GM18858 (cell line): ENCODE measurements around the gene FBN1.

ENCODE experiments used
- ATAC-seq: cut with Tn5 transposase; IDR thresholded peaks from one replicate; pipeline ENCODE4 v1.9.1; 2021; ENCODE audit not compliant: unreplicated experiment

FBN1 gene

GRCh38 chr15:48522123-48522522, 123.4 kb downstream of the FBN1 start:
- ATAC-seq: no peak

- no peak for ATAC-seq
Observed at GRCh38 chr15:48520376-48521155, 124.9 kb downstream of the FBN1 start.

- no peak for ATAC-seq
Observed at GRCh38 chr15:48516121-48516520, 129.4 kb downstream of the FBN1 start.

GRCh38 chr15:48515500-48515899, 130.0 kb downstream of the FBN1 start:
- no peak for ATAC-seq

- no peak for ATAC-seq
Observed at GRCh38 chr15:48514103-48514816, 131.2 kb downstream of the FBN1 start.

GRCh38 chr15:48510976-48511375, 134.5 kb downstream of the FBN1 start:
- no peak for ATAC-seq

- peak; percentile 80 for ATAC-seq
Observed at GRCh38 chr15:48507416-48508065, 138.0 kb downstream of the FBN1 start.

GRCh38 chr15:48505067-48505466, 140.4 kb downstream of the FBN1 start:
- ATAC-seq: no peak

- ATAC-seq: no peak
Observed at GRCh38 chr15:48501208-48501607, 144.3 kb downstream of the FBN1 start.

- ATAC-seq: no peak
Observed at GRCh38 chr15:48500595-48500994, 144.9 kb downstream of the FBN1 start.

GRCh38 chr15:48499978-48500377, 145.5 kb downstream of the FBN1 start:
- ATAC-seq: no peak

GRCh38 chr15:48498828-48499227, 146.7 kb downstream of the FBN1 start:
- ATAC-seq: no peak

- ATAC-seq: no peak
Observed at GRCh38 chr15:48494631-48495030, 150.9 kb downstream of the FBN1 start.

- ATAC-seq: no peak
Observed at GRCh38 chr15:48493763-48494225, 151.7 kb downstream of the FBN1 start.

- no peak for ATAC-seq
Observed at GRCh38 chr15:48493084-48493762, 152.3 kb downstream of the FBN1 start.

- ATAC-seq: no peak
Observed at GRCh38 chr15:48486228-48486627, 159.3 kb downstream of the FBN1 start.

- no peak for ATAC-seq
Observed at GRCh38 chr15:48481802-48482201, 163.7 kb downstream of the FBN1 start.

- ATAC-seq: no peak
Observed at GRCh38 chr15:48479751-48480150, 165.8 kb downstream of the FBN1 start.

- no peak for ATAC-seq
Observed at GRCh38 chr15:48478581-48478980, 166.9 kb downstream of the FBN1 start.

GRCh38 chr15:48477795-48478360, 167.6 kb downstream of the FBN1 start:
- ATAC-seq: no peak
